ENCODE measurements around the gene SLC25A51. TPM values are rescaled to one million over a fixed set of nuclear protein-coding genes. Genes with fewer than 3 reads are reported as not detected.

Gene SLC25A51
- total RNA-seq, 4 donors from 2014 or later: 21.0 to 31.6 (median 26.1) TPM

GRCh38 chr9:37839496-37840461, 64.1 kb downstream of the SLC25A51 start:
- WGBS: 94% methylated on average over 3 of the region's 3 CpGs
- Histone ChIP-seq H3K27ac (no peak overlapping the region), H3K36me3 (peaks cover 6% of the 10 kb centered on the region), H3K9me3 (no peaks in the 10 kb centered on the region), H3K27me3 (no peaks in the 10 kb centered on the region), H3K4me1 (peaks cover 7% of the 10 kb centered on the region), H3K4me3 (no peak overlapping the region)
- DNase-seq (ENCODE audit: low spot score in 2 of 2): no peak
- TF ChIP-seq EP300 (IDR thresholded peaks at IDR 0.05): no peak
- TF ChIP-seq POLR2AphosphoS5 (IDR thresholded peaks at IDR 0.05): no peak
- no peak for TF ChIP-seq CTCF (IDR thresholded peaks at IDR 0.05)

Other genes with a start within 250 kb of the SLC25A51 start
- gene TRMT10B, start 150.3 kb downstream of the SLC25A51 start, total RNA-seq: 10 to 100 TPM in 1 of 4 donors, 1 to 10 TPM in 3; 3.8 to 25.3 (median 8.9) TPM
- 10 to 100 TPM; 19.7 to 39.7 (median 34.0) TPM for gene EXOSC3, start 119.1 kb downstream of the SLC25A51 start, total RNA-seq
- gene DCAF10, start 103.3 kb downstream of the SLC25A51 start, total RNA-seq: 10 to 100 TPM; 21.7 to 47.6 (median 26.6) TPM
- gene SHB, start 165.1 kb upstream of the SLC25A51 start, total RNA-seq: 10 to 100 TPM; 12.3 to 22.9 (median 16.3) TPM